ENCODE measurements around the gene MYO18A.

Gene MYO18A

GRCh38 chr17:29123111-29123510 lies 57.1 kb downstream of the MYO18A start:
- no peak for DNase-seq

DNA sequence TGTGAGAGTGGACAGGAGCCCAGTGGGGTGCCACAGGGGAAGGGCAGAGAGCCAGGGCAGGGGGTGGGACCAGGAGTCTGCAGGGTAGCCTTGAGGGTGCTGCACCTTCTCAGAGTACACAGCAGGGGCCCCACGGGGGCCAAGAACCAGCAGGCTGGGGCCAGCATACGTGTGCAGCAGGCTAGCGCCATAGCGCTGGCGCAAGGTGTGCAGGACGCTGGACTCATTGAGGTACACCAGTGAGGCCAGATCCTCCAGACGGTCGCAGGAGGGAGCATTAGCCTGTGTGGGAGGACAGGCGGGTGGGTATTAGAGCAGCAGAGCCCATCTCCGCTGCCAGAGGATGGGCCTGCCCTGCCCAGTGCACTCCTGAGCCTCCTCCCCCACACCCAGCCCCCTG lies 58.8 kb downstream of the MYO18A start:
- DNase-seq = no peak

DNA sequence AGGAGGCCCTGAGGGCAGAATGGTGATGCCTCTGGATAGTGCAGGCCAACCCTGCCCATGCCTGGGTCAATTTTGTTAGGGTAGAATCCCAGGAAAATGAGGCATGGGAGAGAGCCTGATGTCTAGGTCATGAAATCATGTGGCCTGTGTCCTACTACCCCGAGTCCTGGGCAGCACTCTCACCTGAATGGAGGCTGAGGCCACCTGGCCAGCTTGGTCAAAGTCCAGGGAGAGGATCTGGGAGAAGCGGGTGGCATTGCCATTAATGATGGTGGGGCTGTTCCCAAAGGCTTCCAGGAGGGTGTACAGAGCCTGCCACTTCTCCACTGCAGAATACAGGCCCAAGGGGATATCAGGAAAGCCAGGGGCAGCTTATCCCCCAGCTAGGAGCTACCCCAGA lies 59.8 kb downstream of the MYO18A start:
- no peak for DNase-seq

GRCh38 chr17:29119265-29119664 lies 60.9 kb downstream of the MYO18A start:
- DNase-seq = no peak

GRCh38 chr17:29116804-29117753 lies 63.1 kb downstream of the MYO18A start:
- peak; percentile 55 for DNase-seq

- peak; percentile 35 for DNase-seq
Observed at GRCh38 chr17:29115961-29116803, 64.0 kb downstream of the MYO18A start.

DNA sequence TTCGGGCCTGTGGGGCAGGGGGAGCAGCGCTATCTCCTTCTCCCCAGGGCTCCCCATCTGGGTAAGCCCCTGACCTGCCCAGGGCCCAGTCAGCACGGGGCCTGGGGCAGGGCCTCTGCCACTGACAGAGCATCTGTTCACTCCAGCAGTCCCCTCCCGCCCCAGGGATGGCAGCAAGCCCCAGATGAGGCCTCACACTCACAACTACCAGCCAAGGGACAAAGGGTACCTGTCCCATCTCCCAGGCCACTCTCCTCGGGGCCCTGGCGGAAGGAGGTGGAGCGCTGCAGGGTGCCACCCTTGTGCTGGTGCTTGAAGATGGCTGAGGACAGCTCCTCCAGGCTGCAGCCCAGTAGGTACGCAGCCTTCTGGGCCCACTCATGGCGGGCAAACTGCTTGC lies 64.8 kb downstream of the MYO18A start:
- DNase-seq = no peak

GRCh38 chr17:29114141-29114540 lies 66.1 kb downstream of the MYO18A start:
- no peak for DNase-seq

- DNase-seq = no peak
Observed at GRCh38 chr17:29113334-29113733, 66.9 kb downstream of the MYO18A start.

DNA sequence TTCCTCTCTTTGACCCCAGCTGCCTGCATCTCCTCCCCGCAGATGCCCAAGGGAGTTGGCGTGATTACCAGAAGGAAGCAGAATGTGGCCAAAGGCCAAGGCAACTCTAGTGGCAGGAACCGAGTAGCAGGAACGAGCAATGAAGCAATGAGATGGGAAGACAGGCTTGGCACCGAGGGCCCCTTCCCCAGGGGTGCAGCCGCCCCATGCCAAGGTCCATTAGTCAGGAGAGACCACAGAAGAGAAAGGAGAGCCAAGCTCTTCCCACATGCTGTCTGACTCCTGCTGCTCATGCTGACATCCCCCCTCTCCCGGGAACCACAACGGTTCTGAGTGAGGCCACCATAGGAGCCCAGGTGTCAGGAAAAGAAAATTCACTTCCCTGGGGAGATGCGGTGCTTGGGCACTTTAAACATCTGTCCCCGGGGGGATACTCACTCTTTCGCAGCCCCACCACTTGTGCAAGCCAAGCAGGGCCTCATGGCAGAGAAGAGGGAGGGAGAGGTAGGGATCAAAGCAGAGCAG lies 67.4 kb downstream of the MYO18A start:
- peak; percentile 25 for DNase-seq

GRCh38 chr17:29111816-29112499 lies 68.2 kb downstream of the MYO18A start:
- peak; percentile 67 for DNase-seq

- DNase-seq = no peak
Observed at GRCh38 chr17:29110372-29110757, 69.8 kb downstream of the MYO18A start.

DNA sequence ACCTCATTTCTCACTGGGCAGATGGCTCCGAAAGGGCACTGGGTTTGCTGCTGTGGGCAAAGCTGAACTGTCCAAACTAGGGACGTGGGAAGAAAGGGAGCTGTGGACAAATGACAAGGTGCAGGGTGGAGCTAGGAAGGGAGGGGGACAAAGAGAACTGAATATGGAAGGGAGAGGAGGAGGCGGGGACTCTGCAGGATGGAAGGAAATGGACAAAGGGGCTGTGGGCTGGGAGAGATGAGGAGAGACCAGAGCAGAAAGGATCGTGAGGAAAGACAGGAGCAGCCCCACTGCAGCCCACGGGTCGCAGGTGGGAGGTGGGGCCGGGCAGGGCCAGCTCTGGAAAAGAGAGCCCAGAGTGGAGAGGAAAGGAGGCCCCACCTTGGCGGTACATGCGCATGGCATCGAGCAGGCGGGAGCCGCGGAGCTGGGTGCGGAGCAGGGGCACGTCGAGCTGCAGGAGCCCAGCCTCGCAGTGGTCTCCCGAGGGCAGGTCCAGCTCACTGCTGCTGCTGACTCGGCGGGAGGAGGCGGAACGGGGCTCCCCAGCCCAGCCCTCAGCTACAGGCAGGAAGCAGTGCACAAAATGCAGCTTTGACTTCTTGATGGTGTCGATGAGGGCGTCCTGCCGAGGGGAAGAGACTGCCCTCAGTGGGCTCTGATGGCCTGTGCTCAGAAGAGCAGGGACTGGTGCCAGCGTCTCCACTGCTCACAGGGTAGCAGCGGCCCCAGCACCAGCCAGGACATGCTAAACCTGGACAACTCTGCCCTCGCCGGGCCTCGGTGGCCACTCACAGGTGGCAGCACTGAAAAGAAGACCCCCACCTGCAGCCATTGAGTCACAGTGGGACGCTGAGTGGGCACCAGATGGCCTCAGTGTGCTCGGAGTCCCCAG lies 70.5 kb downstream of the MYO18A start:
- no peak for DNase-seq

DNA sequence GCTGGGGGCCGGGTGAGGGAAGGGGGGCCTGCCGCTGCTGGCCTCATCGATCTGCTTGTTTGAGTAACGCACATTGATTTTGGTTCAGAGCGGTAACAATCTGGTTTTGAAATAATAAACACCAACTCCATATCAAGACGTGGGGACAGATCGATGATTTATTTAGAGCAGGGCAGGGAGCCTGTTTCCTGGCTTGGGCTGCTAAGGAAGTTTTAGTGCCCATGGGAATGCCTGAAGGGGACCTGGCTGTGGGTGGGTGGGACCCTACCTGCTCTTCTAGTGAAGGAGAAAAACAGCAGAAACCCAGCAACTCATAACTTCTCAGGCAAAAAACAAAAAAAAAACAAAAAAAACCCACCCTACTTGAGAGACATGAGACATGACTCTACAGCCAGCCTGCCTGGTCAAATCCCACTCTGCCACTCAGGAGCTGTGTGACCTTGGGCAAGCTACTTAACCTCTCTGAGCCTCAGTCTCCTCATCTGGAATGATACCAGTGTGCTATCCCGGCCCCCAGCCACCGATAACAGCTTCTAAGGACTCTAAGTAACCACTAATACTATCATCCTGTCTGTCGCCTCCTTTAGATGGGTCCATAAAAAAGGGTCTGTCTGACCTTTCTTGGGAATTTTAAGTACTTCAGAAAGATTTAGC lies 71.2 kb downstream of the MYO18A start:
- no peak for DNase-seq

GRCh38 chr17:29107933-29108822 lies 72.0 kb downstream of the MYO18A start:
- DNase-seq = no peak

GRCh38 chr17:29107084-29107483 lies 73.1 kb downstream of the MYO18A start:
- DNase-seq = no peak

- no peak for DNase-seq
Observed at GRCh38 chr17:29103341-29103740, 76.9 kb downstream of the MYO18A start.

- DNase-seq = no peak
Observed at GRCh38 chr17:29102741-29103181, 77.4 kb downstream of the MYO18A start.

GRCh38 chr17:29102046-29102445 lies 78.2 kb downstream of the MYO18A start:
- DNase-seq = no peak

DNA sequence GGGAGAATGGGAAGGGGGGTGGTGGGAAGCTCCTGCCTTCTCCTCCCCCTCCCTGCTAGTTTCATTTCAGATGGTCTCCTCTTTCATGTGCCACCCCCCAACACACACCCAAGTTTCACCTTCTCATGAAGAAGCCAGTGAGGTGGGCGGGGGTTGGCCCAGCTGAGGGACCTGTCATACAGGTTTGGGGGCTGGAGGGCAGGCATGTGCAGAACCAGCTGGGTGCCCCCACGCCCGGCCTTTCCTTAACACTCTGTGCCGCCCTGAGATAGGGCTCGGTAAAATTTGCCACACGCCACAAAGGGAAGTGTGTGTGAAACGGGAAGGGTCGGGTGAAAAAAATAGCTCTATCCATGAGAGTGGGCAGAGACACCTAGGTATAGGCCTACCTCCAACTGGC lies 79.9 kb downstream of the MYO18A start:
- DNase-seq = no peak

Measured in fibroblast of upper back skin (primary cell).